DOHH2 (cell line): ENCODE results near the gene MYL4.
"Not testable (repeated sequence)": the region's sequence is repeated elsewhere in the genome, so short reads cannot be mapped to it uniquely, and the experiment has no call there.

ENCODE experiments used
- H3F3A ChIP-seq: fragments of 200-600 bp; sonication (generic), shearing (Covaris generic); 2 replicates; pipeline ENCODE4 v1.6.0; 2016; ENCODE audit warnings: antibody characterized with exemption, mild to moderate bottlenecking; ENCODE audit not compliant: control insufficient read depth, insufficient read depth
- H3K27ac ChIP-seq: fragments of 200-600 bp; sonication (generic); 2 replicates; pipeline ENCODE4 v1.5.1; 2014; ENCODE audit warnings: low read depth, mild to moderate bottlenecking, low read length, moderate library complexity
- H3K27me3 ChIP-seq: fragments of 200-600 bp; sonication (generic); 2 replicates; pipeline ENCODE4 v1.6.1; 2014; ENCODE audit warnings: mild to moderate bottlenecking, low read length, mixed read lengths; ENCODE audit not compliant: control insufficient read depth
- H3K36me3 ChIP-seq: fragments of 200-600 bp; sonication (generic); 2 replicates; pipeline ENCODE4 v1.6.1; 2014; ENCODE audit warnings: mild to moderate bottlenecking, low read length, moderate library complexity, mixed read lengths; ENCODE audit not compliant: control insufficient read depth
- H3K4me1 ChIP-seq: fragments of 200-600 bp; sonication (generic); 2 replicates; pipeline ENCODE4 v1.6.1; 2014; ENCODE audit warnings: mild to moderate bottlenecking, low read length, mixed read lengths; ENCODE audit not compliant: control insufficient read depth
- H3K4me2 ChIP-seq: fragments of 200-600 bp; sonication (generic); 2 replicates; pipeline ENCODE4 v1.6.0; 2014; ENCODE audit warnings: mild to moderate bottlenecking, low read length, moderate library complexity
- H3K4me3 ChIP-seq: fragments of 200-600 bp; sonication (generic); 2 replicates; pipeline ENCODE4 v1.5.1; 2014; ENCODE audit warnings: mild to moderate bottlenecking, low read length, mixed read lengths
- H3K79me2 ChIP-seq: fragments of 200-600 bp; sonication (generic); 2 replicates; pipeline ENCODE4 v1.6.1; 2014; ENCODE audit warnings: mild to moderate bottlenecking, low read length, mixed read lengths; ENCODE audit not compliant: control insufficient read depth
- H3K9me2 ChIP-seq: fragments of 200-600 bp; sonication (generic); replicated peaks from 2 replicates; pipeline ENCODE4 v1.6.1; 2014; ENCODE audit warnings: mild to moderate bottlenecking, low read length, mixed read lengths; ENCODE audit not compliant: control insufficient read depth
- H3K9me3 ChIP-seq: fragments of 200-600 bp; sonication (generic); 2 replicates; pipeline ENCODE4 v1.6.1; 2014; ENCODE audit warnings: antibody characterized with exemption, low read length, mixed read lengths; ENCODE audit not compliant: control insufficient read depth, insufficient read depth
- H4K20me1 ChIP-seq: fragments of 200-600 bp; sonication (generic); 2 replicates; pipeline ENCODE4 v1.6.0; 2014; ENCODE audit warnings: low read depth, mild to moderate bottlenecking, antibody characterized with exemption, low read length, moderate library complexity; ENCODE audit not compliant: control insufficient read depth, insufficient read depth
- EZH2phosphoT487 ChIP-seq: fragments of 200-600 bp; sonication (generic); IDR thresholded peaks from 2 replicates; pipeline ENCODE4 v1.6.1; 2017; ENCODE audit warnings: borderline replicate concordance, mild to moderate bottlenecking, antibody characterized with exemption, low read length, moderate library complexity, mixed read lengths
- TF ChIP-seq, protein P1 (sequence below): fragments of 200-600 bp; sonication (generic); IDR thresholded peaks from one replicate; pipeline ENCODE4 v1.5.1; 2014; ENCODE audit warnings: antibody characterized with exemption, mild to moderate bottlenecking, low read depth, low read length; ENCODE audit not compliant: poor library complexity, severe bottlenecking

The MYL4 gene

DNA sequence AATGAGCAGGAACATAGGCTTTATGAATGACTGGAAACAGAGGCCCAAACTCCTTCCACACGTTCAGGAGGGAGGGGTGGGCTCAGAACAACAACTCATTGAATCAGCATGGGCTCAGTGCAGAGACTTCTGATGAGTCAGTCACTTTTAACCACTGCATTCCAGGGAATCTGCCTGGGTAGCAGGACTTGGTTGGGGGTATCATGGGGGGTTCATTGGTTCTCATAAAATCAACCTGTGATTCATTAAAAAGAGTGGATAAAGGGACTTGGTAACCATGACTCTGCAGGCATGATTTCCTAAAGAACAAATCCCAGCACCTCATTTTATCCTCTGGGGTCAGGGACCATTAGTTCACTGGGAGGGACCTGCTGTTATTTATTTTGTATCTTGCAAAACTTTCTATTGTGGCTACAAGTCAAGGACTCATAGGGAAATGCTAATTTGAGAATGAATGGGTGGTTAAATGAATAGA lies 58.2 kb downstream of the MYL4 start:
- H3K36me3 ChIP-seq = no peaks in the 10 kb centered on the region
- H3F3A ChIP-seq = peaks cover 2% of the 10 kb centered on the region; the same call in 1 of the 2 replicates
- TF ChIP-seq EZH2phosphoT487 = no peak
- no peaks in the 10 kb centered on the region for H4K20me1 ChIP-seq
- no peak overlapping the region for H3K4me2 ChIP-seq
- H3K79me2 ChIP-seq = no peaks in the 10 kb centered on the region
- H3K4me3 ChIP-seq = no peak overlapping the region
- H3K27me3 ChIP-seq = no peaks in the 10 kb centered on the region
- H3K27ac ChIP-seq = no peak overlapping the region
- peaks cover 7% of the 10 kb centered on the region for H3K4me1 ChIP-seq
- peaks cover 15% of the 10 kb centered on the region for H3K9me3 ChIP-seq
- no peaks in the 10 kb centered on the region for H3K9me2 ChIP-seq

DNA sequence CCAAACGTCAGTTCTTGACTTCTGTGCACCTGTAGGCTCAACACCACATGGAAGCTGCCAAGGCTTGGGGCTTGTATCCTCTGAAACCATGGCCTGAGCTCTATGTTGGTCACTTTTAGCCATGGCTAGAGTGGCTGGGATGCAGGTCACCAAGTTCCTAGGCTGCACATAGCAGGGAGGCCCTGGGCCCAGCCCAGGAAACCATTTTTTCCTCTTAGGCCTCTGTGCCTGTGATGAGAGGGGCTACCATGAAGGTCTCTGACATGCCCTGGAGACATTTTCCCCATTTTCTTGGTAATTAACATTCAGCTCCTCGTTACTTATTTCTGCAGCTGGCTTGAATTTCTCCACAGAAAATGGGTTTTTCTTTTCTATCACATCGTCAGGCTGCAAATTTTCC lies 59.8 kb downstream of the MYL4 start:
- H4K20me1 ChIP-seq, H3K27ac ChIP-seq: not testable (repeated sequence)

DNA sequence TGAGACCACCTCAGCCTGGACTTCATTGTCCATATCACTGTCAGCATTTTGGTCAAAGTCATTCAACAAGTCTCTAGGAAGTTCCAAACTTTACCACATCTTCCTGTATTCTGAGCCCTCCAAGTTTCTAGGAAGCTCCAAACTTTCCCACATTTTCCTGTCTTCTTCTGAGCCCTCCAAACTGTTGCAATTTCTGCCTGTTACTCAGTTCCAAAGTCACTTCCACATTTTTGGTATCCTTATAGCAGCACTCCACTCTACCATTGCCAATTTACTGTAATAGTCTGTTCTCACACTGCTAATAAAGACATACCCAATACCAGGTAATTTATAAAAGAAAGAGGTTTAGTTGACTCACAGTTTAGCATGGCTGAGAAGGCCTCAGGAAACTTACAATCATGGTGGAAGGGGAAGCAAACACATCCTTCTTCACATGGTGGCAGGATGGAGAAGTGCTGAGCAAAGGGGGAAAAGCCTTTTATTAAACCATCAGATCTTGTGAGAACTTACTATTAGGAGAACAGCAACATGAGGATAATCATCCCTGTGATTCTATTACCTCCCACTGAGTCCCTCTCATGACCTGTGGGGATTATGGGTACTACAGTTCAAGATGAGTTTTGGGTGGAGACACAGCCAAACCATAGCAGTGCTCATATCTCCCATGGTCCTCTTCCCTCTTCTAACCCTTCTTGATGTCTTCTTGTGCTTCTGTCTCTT lies 60.6 kb downstream of the MYL4 start:
- not testable (repeated sequence) for H4K20me1 ChIP-seq, H3K27ac ChIP-seq, H3F3A ChIP-seq, H3K4me1 ChIP-seq, H3K4me2 ChIP-seq, H3K79me2 ChIP-seq, H3K27me3 ChIP-seq, H3K9me2 ChIP-seq, H3K4me3 ChIP-seq, H3K36me3 ChIP-seq
- peaks cover 15% of the 10 kb centered on the region for H3K9me3 ChIP-seq

More for the DNA sequence above, 59.8 kb downstream of the MYL4 start:
- not testable (repeated sequence) for H3K4me3 ChIP-seq, H3K9me2 ChIP-seq, H3K36me3 ChIP-seq, H3K4me1 ChIP-seq, H3K79me2 ChIP-seq, H3K27me3 ChIP-seq, H3K4me2 ChIP-seq, H3F3A ChIP-seq
- H3K9me3 ChIP-seq = peaks cover 15% of the 10 kb centered on the region

DNA sequence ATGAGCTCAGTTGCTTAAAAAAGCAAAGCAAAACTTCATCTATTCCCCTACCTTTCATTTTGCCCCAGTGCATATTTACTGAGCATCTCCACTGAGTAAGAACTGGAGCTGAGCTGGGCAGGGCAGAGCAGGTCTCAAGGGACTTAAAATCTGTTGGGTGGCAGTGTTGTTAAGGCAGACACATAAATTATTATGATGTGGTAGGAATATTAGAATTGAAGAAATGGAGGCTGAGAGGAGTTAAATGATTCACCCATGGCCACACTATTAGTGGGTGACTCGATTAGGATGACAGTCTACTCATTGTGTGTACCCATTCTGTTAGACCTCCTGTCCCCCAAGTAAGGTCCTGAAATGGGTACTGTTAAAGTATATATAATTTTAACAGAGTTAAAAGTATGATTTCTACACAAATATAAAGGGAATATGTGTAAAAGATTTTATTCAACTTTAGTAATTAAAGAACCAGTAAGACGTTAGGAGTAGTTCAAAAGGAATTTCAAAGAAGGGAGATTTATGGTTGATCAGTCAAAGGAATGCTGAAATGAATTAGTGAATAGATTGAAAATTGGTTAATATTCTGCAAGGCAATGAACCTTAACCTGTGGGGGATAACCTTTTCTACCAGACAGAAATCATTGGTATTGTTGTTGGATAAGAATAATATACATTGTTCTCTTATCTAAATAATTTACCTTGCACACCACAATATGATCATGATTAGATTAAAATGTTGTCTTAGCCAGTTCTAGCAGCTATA lies 62.0 kb downstream of the MYL4 start:
- no peaks in the 10 kb centered on the region for H3K9me2 ChIP-seq

More for the DNA sequence above, 62.0 kb downstream of the MYL4 start:
- TF ChIP-seq, protein P1, sequence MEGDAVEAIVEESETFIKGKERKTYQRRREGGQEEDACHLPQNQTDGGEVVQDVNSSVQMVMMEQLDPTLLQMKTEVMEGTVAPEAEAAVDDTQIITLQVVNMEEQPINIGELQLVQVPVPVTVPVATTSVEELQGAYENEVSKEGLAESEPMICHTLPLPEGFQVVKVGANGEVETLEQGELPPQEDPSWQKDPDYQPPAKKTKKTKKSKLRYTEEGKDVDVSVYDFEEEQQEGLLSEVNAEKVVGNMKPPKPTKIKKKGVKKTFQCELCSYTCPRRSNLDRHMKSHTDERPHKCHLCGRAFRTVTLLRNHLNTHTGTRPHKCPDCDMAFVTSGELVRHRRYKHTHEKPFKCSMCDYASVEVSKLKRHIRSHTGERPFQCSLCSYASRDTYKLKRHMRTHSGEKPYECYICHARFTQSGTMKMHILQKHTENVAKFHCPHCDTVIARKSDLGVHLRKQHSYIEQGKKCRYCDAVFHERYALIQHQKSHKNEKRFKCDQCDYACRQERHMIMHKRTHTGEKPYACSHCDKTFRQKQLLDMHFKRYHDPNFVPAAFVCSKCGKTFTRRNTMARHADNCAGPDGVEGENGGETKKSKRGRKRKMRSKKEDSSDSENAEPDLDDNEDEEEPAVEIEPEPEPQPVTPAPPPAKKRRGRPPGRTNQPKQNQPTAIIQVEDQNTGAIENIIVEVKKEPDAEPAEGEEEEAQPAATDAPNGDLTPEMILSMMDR = no peak
- no peak for TF ChIP-seq EZH2phosphoT487
- Histone ChIP-seq H3K27ac (no peak overlapping the region), H3F3A (peaks cover 3% of the 10 kb centered on the region; the same call in 1 of the 2 replicates), H3K79me2 (no peaks in the 10 kb centered on the region), H4K20me1 (no peaks in the 10 kb centered on the region), H3K27me3 (no peaks in the 10 kb centered on the region), H3K36me3 (no peaks in the 10 kb centered on the region), H3K4me3 (no peak overlapping the region), H3K4me2 (no peak overlapping the region), H3K9me3 (peaks cover 15% of the 10 kb centered on the region), H3K4me1 (peaks cover 18% of the 10 kb centered on the region)
